GDM1 (cell line): ENCODE measurements around the gene WSB2.
"Not testable (repeated sequence)": the region's sequence is repeated elsewhere in the genome, so short reads cannot be mapped to it uniquely, and the experiment has no call there.

Source experiments
- DNase-seq: peaks from one replicate; lab custom pipeline; 2025; lab: John Stamatoyannopoulos, UW

Gene WSB2

GRCh38 chr12:118035190-118036041 lies 25.6 kb downstream of the WSB2 start:
- no peak for DNase-seq

- no peak for DNase-seq
Observed at GRCh38 chr12:118034429-118035189, 26.4 kb downstream of the WSB2 start.

- DNase-seq, result no peak
Observed at GRCh38 chr12:118033902-118034301, 27.1 kb downstream of the WSB2 start.

- DNase-seq, result no peak
Observed at GRCh38 chr12:118033323-118033722, 27.7 kb downstream of the WSB2 start.

GRCh38 chr12:118032188-118032587 lies 28.8 kb downstream of the WSB2 start:
- DNase-seq, result no peak

- DNase-seq, result no peak
Observed at GRCh38 chr12:118029166-118029565, 31.8 kb downstream of the WSB2 start.

- DNase-seq, result no peak
Observed at GRCh38 chr12:118025168-118025567, 35.8 kb downstream of the WSB2 start.

GRCh38 chr12:118023301-118023860 lies 37.6 kb downstream of the WSB2 start:
- DNase-seq, result no peak

- DNase-seq, result no peak
Observed at GRCh38 chr12:118022728-118023109, 38.3 kb downstream of the WSB2 start.

- DNase-seq, result not testable (repeated sequence)
Observed at GRCh38 chr12:118022097-118022727, 38.8 kb downstream of the WSB2 start.

- DNase-seq, result no peak
Observed at GRCh38 chr12:118020036-118020435, 40.9 kb downstream of the WSB2 start.

- DNase-seq, result no peak
Observed at GRCh38 chr12:118017926-118018325, 43.1 kb downstream of the WSB2 start.

- DNase-seq, result peak; percentile 95
Observed at GRCh38 chr12:118016424-118017264, 44.3 kb downstream of the WSB2 start, which contains the start of gene RFC5. Gene RFC5 (plus strand): TSS chr12:118016703. CDS start chr12:118016828, 125 bp downstream.

- no peak for DNase-seq
Observed at GRCh38 chr12:118015944-118016343, 45.0 kb downstream of the WSB2 start.

- DNase-seq, result no peak
Observed at GRCh38 chr12:118015306-118015705, 45.7 kb downstream of the WSB2 start.

- DNase-seq, result no peak
Observed at GRCh38 chr12:118013283-118013682, 47.7 kb downstream of the WSB2 start.

- no peak for DNase-seq
Observed at GRCh38 chr12:118011961-118012360, 49.0 kb downstream of the WSB2 start.

- DNase-seq, result no peak
Observed at GRCh38 chr12:118011377-118011776, 49.6 kb downstream of the WSB2 start.

GRCh38 chr12:118010903-118011302 lies 50.1 kb downstream of the WSB2 start:
- DNase-seq, result no peak

- DNase-seq, result not testable (repeated sequence)
Observed at GRCh38 chr12:117999806-118000205, 61.2 kb downstream of the WSB2 start.

- DNase-seq, result no peak
Observed at GRCh38 chr12:117998719-117999118, 62.3 kb downstream of the WSB2 start.
